ENCODE data around the gene PITPNB.

DNA sequence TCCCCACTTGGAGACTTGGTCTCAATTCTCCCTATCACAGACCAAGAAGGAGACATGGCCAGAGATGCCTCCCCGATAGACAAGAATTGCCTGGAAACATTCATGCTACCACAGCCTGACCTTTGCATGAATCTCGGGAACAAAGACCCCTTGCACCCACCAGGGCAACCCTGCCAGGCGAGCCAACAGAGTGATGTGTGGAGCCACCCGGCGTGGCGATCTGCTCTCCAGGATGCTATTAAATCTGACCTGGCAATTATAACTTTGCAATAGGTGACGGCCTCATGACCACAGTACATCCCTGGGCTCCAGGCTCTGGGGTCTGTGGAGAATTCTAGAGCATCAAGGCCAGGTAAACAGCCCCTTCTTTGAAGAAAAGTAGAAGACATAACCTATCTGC lies 86.5 kb downstream of the PITPNB start:
- TF ChIP-seq POLR2AphosphoS5 (IDR thresholded peaks at IDR 0.05; ENCODE audit: low read depth, low read length), result no peak
- no peak for TF ChIP-seq POLR2A (IDR thresholded peaks at IDR 0.05; ENCODE audit: low read depth, low read length)
- TF ChIP-seq TAF1 (IDR thresholded peaks at IDR 0.05; ENCODE audit: borderline replicate concordance, low read depth, low read length), result no peak
